Epidermal melanocyte (primary cell): ENCODE data around the gene FSIP1.

Source experiments
- DNase-seq: peaks from one replicate; pipeline ENCODE4 v3.0.0; 2011; ENCODE audit warnings: low spot score; ENCODE audit not compliant: insufficient read length

The FSIP1 gene

GRCh38 chr15:39555885-39556284, 226.8 kb downstream of the FSIP1 start:
- DNase-seq, result no peak

- no peak for DNase-seq
Observed at GRCh38 chr15:39554746-39555387, 227.8 kb downstream of the FSIP1 start.

- DNase-seq, result no peak
Observed at GRCh38 chr15:39553947-39554693, 228.5 kb downstream of the FSIP1 start.

- DNase-seq, result no peak
Observed at GRCh38 chr15:39552556-39552955, 230.1 kb downstream of the FSIP1 start.

GRCh38 chr15:39551476-39551875, 231.2 kb downstream of the FSIP1 start:
- DNase-seq, result no peak
